ENCODE data around the gene ARMC9.
"Not testable (repeated sequence)": the region's sequence is repeated elsewhere in the genome, so short reads cannot be mapped to it uniquely, and the experiment has no call there.

ARMC9 gene

GRCh38 chr2:231360881-231361371 is 162.5 kb downstream of the ARMC9 start:
- no peak for DNase-seq (ENCODE audit: low read depth in 2 of 2)

- DNase-seq (ENCODE audit: low read depth in 2 of 2): peak in 1 of 2 donors; percentile 9
Observed at GRCh38 chr2:231361701-231362554, 163.5 kb downstream of the ARMC9 start.

GRCh38 chr2:231362555-231363184 is 164.2 kb downstream of the ARMC9 start:
- no peak for DNase-seq (ENCODE audit: low read depth in 2 of 2)

GRCh38 chr2:231364061-231364460 is 165.6 kb downstream of the ARMC9 start:
- DNase-seq (ENCODE audit: low read depth in 2 of 2): no peak

GRCh38 chr2:231364961-231365810 is 166.8 kb downstream of the ARMC9 start:
- DNase-seq (ENCODE audit: low read depth in 2 of 2): no peak

- DNase-seq (ENCODE audit: low read depth in 2 of 2): no peak
Observed at GRCh38 chr2:231367178-231367577, 168.7 kb downstream of the ARMC9 start.

GRCh38 chr2:231369580-231370428 is 171.4 kb downstream of the ARMC9 start:
- no peak for DNase-seq (ENCODE audit: low read depth in 2 of 2)

GRCh38 chr2:231370429-231370748 is 172.0 kb downstream of the ARMC9 start:
- no peak for DNase-seq (ENCODE audit: low read depth in 2 of 2)

- no peak for DNase-seq (ENCODE audit: low read depth in 2 of 2)
Observed at GRCh38 chr2:231370749-231371429, 172.5 kb downstream of the ARMC9 start.

- DNase-seq (ENCODE audit: low read depth in 2 of 2): no peak
Observed at GRCh38 chr2:231371430-231372054, 173.1 kb downstream of the ARMC9 start.

- no peak for DNase-seq (ENCODE audit: low read depth in 2 of 2)
Observed at GRCh38 chr2:231372326-231372725, 173.9 kb downstream of the ARMC9 start.

GRCh38 chr2:231373184-231373583 is 174.8 kb downstream of the ARMC9 start:
- DNase-seq (ENCODE audit: low read depth in 2 of 2): no peak

- no peak for DNase-seq (ENCODE audit: low read depth in 2 of 2)
Observed at GRCh38 chr2:231373786-231374349, 175.4 kb downstream of the ARMC9 start.

- DNase-seq (ENCODE audit: low read depth in 2 of 2): no peak
Observed at GRCh38 chr2:231374771-231375170, 176.3 kb downstream of the ARMC9 start.

GRCh38 chr2:231375994-231376615 is 177.7 kb downstream of the ARMC9 start:
- DNase-seq (ENCODE audit: low read depth in 2 of 2): not testable (repeated sequence)

- no peak for DNase-seq (ENCODE audit: low read depth in 2 of 2)
Observed at GRCh38 chr2:231376857-231377256, 178.4 kb downstream of the ARMC9 start.

GRCh38 chr2:231378026-231378722 is 179.7 kb downstream of the ARMC9 start:
- DNase-seq (ENCODE audit: low read depth in 2 of 2): no peak

GRCh38 chr2:231379266-231380215 is 181.1 kb downstream of the ARMC9 start:
- DNase-seq (ENCODE audit: low read depth in 2 of 2): no peak

Measured in stimulated activated CD8-positive, alpha-beta memory T cell treated with anti-CD3 and anti-CD28 coated beads, Interleukin-7, amount 100 ng/mL, for 4 hours (primary cell).